RWPE1 (cell line): ENCODE results near the gene FOXP1.

ENCODE experiments used
- CTCF ChIA-PET: fragments of 350-600 bp; sonication (Branson Sonifier 250); formaldehyde crosslinking; extraction: SDS; loops from one replicate; lab custom pipeline; 2021; lab: Yijun Ruan, JAX
- POLR2A ChIA-PET: fragments of 400-600 bp; formaldehyde crosslinking; extraction: SDS; loops from one replicate; lab custom pipeline; 2020; ENCODE audit warnings: antibody characterized with exemption; ENCODE audit not compliant: low non-redundant PET; lab: Yijun Ruan, JAX
- DNase-seq: peaks from one replicate; pipeline ENCODE4 v3.0.0; 2012; ENCODE audit warnings: low spot score
- H3K27ac ChIP-seq: fragments of 450-650 bp; 2 replicates; pipeline ENCODE4 v1.5.1; 2017
- CTCF ChIP-seq: fragments of 450-650 bp; conservative IDR thresholded peaks from 2 replicates; pipeline ENCODE4 v1.5.1; 2017; ENCODE audit warnings: low read depth, mild to moderate bottlenecking

The FOXP1 gene

GRCh38 chr3:71269906-71270305 is 313.6 kb downstream of the FOXP1 start:
- ChIA-PET POLR2A (no interaction called here), CTCF (interaction anchor here (0.7 kb wide), 1 partner anchor 11 kb away, joined by 4 read pairs; no protein-coding TSS in a partner anchor)
- no peak for TF ChIP-seq CTCF
- no peak overlapping the region for H3K27ac ChIP-seq
- no peak for DNase-seq

- no peak for DNase-seq
- H3K27ac ChIP-seq = no peak overlapping the region
- CTCF ChIA-PET = interaction anchor here (0.6 kb wide), 2 partner anchors 13 to 24 kb away, joined by 3 read pairs; no protein-coding TSS in a partner anchor
- TF ChIP-seq CTCF = no peak
- POLR2A ChIA-PET = no interaction called here
These were observed 315.0 kb downstream of the FOXP1 start for GRCh38 chr3:71268462-71268999.

GRCh38 chr3:71266875-71267274 is 316.7 kb downstream of the FOXP1 start:
- ChIA-PET POLR2A (no interaction called here), CTCF (no interaction called here)
- TF ChIP-seq CTCF = no peak
- no peak overlapping the region for H3K27ac ChIP-seq
- DNase-seq = no peak

GRCh38 chr3:71265365-71265915 is 318.1 kb downstream of the FOXP1 start:
- CTCF ChIA-PET = interaction anchor here (0.8 kb wide), 1 partner anchor 56 kb away, joined by 3 read pairs; no protein-coding TSS in a partner anchor

GRCh38 chr3:71264840-71265239 is 318.7 kb downstream of the FOXP1 start:
- TF ChIP-seq CTCF = no peak
- POLR2A ChIA-PET = no interaction called here
- no peak overlapping the region for H3K27ac ChIP-seq
- no peak for DNase-seq
- CTCF ChIA-PET = interaction anchor here (0.8 kb wide), 1 partner anchor 56 kb away, joined by 3 read pairs; no protein-coding TSS in a partner anchor

More at GRCh38 chr3:71265365-71265915, 318.1 kb downstream of the FOXP1 start:
- POLR2A ChIA-PET = no interaction called here
- no peak for TF ChIP-seq CTCF
- no peak overlapping the region for H3K27ac ChIP-seq
- no peak for DNase-seq

- no peak overlapping the region for H3K27ac ChIP-seq
- no peak for DNase-seq
- ChIA-PET CTCF (interaction anchor here (0.6 kb wide), 1 partner anchor 62 kb away, joined by 3 read pairs; no protein-coding TSS in a partner anchor), POLR2A (no interaction called here)
- TF ChIP-seq CTCF = no peak
These were observed 320.9 kb downstream of the FOXP1 start for GRCh38 chr3:71262364-71263265.
